ENCODE measurements around the gene DNMT3A. TPM values are rescaled to one million over a fixed set of nuclear protein-coding genes. Genes with fewer than 3 reads are reported as not detected.

DNMT3A gene
- total RNA-seq, 4 donors from 2014 or later: 5.9 to 14.1 (median 8.0) TPM

- Histone ChIP-seq H3K27ac (no peak overlapping the region), H3K36me3 (no peaks in the 10 kb centered on the region), H3K4me1 (peaks cover 23 to 26% of the 10 kb centered on the region in 2 donors), H3K4me3 (no peak overlapping the region), H3K27me3 (no peaks in the 10 kb centered on the region), H3K9me3 (no peaks in the 10 kb centered on the region)
- TF ChIP-seq, protein P1, sequence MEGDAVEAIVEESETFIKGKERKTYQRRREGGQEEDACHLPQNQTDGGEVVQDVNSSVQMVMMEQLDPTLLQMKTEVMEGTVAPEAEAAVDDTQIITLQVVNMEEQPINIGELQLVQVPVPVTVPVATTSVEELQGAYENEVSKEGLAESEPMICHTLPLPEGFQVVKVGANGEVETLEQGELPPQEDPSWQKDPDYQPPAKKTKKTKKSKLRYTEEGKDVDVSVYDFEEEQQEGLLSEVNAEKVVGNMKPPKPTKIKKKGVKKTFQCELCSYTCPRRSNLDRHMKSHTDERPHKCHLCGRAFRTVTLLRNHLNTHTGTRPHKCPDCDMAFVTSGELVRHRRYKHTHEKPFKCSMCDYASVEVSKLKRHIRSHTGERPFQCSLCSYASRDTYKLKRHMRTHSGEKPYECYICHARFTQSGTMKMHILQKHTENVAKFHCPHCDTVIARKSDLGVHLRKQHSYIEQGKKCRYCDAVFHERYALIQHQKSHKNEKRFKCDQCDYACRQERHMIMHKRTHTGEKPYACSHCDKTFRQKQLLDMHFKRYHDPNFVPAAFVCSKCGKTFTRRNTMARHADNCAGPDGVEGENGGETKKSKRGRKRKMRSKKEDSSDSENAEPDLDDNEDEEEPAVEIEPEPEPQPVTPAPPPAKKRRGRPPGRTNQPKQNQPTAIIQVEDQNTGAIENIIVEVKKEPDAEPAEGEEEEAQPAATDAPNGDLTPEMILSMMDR (IDR thresholded peaks at IDR 0.05 in 4 of 5, conservative IDR thresholded peaks at IDR 0.05 in 1 of 5): no peak
- in situ Hi-C loops (cut with MboI; ENCODE audit: low sequenced_read_pairs in 4 of 4) (no loop called here), intact Hi-C loops (cut with DNase I; ENCODE audit: low total_unique reads) (no loop called here)
- no peak for ATAC-seq
- DNase-seq: no peak
Measured at GRCh38 chr2:25374827-25375226, 33.1 kb upstream of the DNMT3A start.

- intact Hi-C loops (cut with DNase I; ENCODE audit: low total_unique reads): no loop called here
- Histone ChIP-seq H3K9me3 (no peaks in the 10 kb centered on the region), H3K27ac (peak overlapping the region in 2 of 4 donors; percentile 26 to 75), H3K4me3 (no peak overlapping the region), H3K27me3 (no peaks in the 10 kb centered on the region), H3K4me1 (peaks cover 23 to 26% of the 10 kb centered on the region in 2 donors), H3K36me3 (no peaks in the 10 kb centered on the region)
- DNase-seq (no peak), ATAC-seq (no peak)
- in situ Hi-C loops (cut with MboI; ENCODE audit: low sequenced_read_pairs in 4 of 4): no loop called here
- TF ChIP-seq, protein P1 (IDR thresholded peaks at IDR 0.05 in 4 of 5, conservative IDR thresholded peaks at IDR 0.05 in 1 of 5): no peak
- no peak for TF ChIP-seq POLR2A (IDR thresholded peaks at IDR 0.05)
Measured at GRCh38 chr2:25374411-25374810, 32.7 kb upstream of the DNMT3A start.

DNA sequence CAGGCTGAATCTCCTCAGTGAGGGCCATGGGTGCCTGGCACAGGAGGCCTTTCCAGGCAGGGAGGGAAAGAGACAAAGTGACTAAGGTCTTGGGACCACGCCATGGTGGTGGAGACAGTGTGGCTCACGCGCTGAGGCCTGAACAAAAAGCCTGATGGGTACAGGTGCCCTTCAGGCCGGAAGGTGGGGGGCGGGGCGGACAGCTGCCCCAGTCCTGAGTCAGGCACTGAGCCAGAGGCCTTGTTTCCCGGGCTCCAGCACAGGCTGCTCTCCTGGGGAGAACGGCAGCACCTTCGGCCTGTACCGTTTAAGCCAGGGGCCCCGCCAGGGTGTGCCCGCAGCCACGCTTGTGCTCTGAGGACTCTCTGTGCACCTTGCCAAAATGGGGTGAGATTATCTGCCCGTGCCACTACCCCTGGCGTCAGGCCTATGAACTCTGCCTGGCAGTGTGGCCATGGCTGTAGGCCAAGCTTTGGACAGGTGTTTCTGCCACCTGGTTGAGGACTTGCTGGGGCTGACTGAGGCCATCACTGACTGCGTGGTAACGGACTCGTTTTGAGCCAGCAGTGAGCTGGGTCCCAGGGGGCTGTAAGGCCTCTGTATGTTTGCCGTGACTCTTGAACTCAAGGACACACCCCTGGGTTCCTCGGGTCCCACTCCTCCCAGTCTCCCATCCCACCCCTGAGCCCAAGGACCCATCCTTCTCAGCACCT, 31.7 kb upstream of the DNMT3A start:
- Histone ChIP-seq H3K27ac (peak overlapping the region; percentile 42 to 80 (median 72)), H3K27me3 (no peaks in the 10 kb centered on the region), H3K4me3 (no peak overlapping the region), H3K4me1 (peaks cover 19 to 26% of the 10 kb centered on the region in 2 donors), H3K9me3 (no peaks in the 10 kb centered on the region), H3K36me3 (no peaks in the 10 kb centered on the region)
- DNase-seq (peak; percentile 69 to 84), ATAC-seq (peak; percentile 67 to 70)
- in situ Hi-C loops (cut with MboI; ENCODE audit: low sequenced_read_pairs in 4 of 4): no loop called here
- TF ChIP-seq, protein P1 (IDR thresholded peaks at IDR 0.05 in 4 of 5, conservative IDR thresholded peaks at IDR 0.05 in 1 of 5): no peak
- TF ChIP-seq POLR2A (IDR thresholded peaks at IDR 0.05): no peak
- intact Hi-C loops (cut with DNase I; ENCODE audit: low total_unique reads): no loop called here

DNA sequence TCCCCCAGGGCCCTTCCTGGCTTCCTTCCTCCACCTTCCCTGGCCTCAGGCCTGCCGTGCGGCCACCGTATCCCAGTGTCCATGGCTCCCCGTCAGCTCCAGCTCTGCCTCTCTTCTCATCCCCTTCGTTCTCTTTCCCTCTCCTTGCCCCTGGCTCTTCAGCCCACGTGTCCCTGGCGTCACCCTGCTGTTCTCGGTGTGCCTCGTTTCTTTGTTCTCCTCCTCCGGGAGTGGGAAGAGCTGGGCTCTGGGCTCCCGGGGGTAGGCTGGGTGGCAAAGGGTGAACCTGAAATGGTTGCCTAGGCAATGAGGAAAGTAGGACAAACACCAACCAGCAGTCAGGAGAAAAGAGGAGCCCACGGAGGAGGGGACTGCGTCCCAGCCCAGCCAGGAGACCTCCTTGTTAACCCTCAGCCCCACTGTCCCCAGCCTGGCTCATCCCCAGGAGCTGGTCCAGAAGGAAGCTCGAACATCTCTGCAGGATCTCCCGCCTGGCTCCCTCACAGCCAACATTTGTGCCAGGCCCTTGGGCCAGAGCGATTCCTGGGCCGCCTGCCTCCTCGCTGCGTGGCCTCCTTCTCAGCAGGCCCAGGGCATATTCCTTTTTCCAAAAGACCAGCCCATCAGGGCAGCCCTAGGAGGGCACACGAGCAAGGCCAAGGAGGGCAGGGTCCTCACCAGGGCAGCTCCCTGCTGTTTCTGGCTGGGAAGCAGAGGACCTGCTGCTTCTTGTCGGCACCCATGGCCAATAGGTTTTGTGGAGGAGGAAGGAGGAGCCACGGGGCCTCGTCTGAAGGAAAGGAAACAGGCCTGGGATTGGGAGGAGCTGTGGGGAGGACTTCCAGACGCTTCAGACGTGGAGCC, 30.9 kb upstream of the DNMT3A start:
- Histone ChIP-seq H3K27me3 (no peaks in the 10 kb centered on the region), H3K4me1 (peaks cover 13 to 19% of the 10 kb centered on the region in 2 donors), H3K27ac (peak overlapping the region; percentile 42 to 80 (median 72)), H3K36me3 (no peaks in the 10 kb centered on the region), H3K4me3 (no peak overlapping the region), H3K9me3 (no peaks in the 10 kb centered on the region)
- TF ChIP-seq POLR2A (IDR thresholded peaks at IDR 0.05): no peak
- TF ChIP-seq, protein P1 (IDR thresholded peaks at IDR 0.05 in 4 of 5, conservative IDR thresholded peaks at IDR 0.05 in 1 of 5): no peak
- DNase-seq (no peak), ATAC-seq (no peak)
- in situ Hi-C loops (cut with MboI; ENCODE audit: low sequenced_read_pairs in 4 of 4) (no loop called here), intact Hi-C loops (cut with DNase I; ENCODE audit: low total_unique reads) (no loop called here)
